ENCODE data around the gene RANBP3.
"Not testable (repeated sequence)": the region's sequence is repeated elsewhere in the genome, so short reads cannot be mapped to it uniquely, and the experiment has no call there.

Gene RANBP3

DNA sequence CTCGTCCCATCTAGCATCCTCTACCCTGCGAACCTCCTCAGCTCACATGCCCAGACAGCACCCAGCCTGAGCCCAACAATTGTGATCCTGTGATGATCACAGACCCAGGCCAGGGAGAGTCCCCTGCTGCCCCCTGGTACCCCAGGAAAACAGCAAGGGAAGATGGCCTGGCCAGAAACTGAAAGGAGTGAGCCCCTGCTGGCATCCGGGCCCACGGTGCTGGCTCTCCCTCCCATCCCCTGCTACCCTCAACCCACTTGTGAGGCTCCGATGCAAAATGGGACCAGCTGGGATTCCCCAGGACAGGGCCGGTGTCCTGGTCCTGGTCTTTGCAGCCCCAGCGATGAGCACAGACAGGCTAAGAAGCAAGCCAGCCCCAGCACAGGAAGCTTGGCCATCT lies 14.1 kb downstream of the RANBP3 start:
- DNase-seq: no peak

DNA sequence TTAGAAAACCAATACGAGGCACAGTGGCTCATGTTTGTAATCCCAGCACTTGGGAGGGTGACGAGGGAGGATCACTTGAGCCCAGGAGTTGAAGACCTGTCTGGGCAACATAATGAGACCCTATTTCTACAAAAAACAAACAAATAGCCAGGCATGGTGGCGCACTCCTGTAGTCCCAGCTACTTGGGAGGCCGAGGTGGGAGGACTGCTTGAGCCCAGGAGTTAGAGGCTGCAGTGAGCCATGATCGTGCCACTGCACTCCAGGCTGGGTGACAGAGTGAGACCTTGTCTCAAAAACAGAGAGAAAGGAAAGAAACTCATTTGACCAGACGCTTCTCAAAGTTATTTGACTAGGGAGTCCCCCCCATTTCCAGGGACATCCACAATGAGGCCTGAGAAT lies 14.7 kb downstream of the RANBP3 start:
- DNase-seq: not testable (repeated sequence)

- no peak for DNase-seq
Measured at GRCh38 chr19:5961969-5962945, 15.7 kb downstream of the RANBP3 start.

- not testable (repeated sequence) for DNase-seq
Measured at GRCh38 chr19:5961641-5961968, 16.3 kb downstream of the RANBP3 start.

- DNase-seq: no peak
Measured at GRCh38 chr19:5960005-5961001, 17.6 kb downstream of the RANBP3 start.

DNA sequence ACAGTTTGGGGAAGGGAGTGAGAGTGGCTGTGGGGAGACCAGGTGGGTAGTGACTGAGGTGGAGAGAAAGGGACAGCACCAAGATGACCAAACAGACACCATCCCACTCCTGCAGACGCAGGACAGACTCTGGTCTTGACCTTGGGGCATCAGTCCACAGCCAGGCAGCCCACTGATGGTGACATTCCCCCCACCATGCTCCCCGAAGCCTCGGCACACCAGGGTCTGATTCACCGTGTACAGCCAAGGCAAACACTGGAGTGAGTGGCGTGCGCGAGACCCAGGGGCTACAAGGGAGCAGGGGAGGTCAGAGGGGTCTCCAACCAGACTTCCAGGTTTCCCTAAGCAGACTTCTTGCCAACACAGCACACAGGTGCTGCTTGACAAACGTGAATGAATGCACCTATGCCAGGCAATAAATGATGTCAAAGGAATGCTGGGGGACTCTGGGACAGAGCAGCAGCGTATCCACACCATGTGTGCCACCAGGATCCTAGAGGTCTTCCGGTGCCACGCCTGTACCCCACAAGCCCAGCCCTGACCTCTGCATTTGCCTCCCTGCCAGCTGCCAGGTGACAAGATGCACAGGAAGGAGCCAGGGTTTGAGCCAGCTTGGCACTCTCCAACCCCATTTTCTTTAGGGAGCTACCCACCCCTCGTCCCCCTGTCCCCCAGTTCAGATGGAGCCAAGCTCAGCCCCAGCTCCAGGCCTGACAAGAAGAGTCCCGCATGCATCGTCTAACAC lies 18.5 kb downstream of the RANBP3 start:
- DNase-seq: no peak

DNA sequence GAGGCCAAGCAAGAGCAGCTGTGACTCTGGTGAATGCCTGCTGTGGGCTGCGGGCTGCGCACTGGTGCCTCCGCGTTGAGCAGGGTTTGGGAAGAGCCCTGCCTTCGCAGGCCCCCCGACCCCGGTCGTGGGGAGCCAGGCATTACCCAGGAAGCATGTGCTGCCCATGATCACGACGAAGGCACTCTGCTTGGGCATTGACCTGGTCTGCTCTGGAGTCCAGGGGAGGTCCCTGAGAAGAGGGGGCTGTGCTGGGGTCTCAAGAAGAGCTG lies 19.2 kb downstream of the RANBP3 start:
- no peak for DNase-seq

GRCh38 chr19:5958074-5958850 lies 19.7 kb downstream of the RANBP3 start:
- DNase-seq: no peak

- peak; percentile 63 for DNase-seq
Measured at GRCh38 chr19:5957170-5957569, 20.8 kb downstream of the RANBP3 start.

- no peak for DNase-seq
Measured at GRCh38 chr19:5956728-5957127, 21.2 kb downstream of the RANBP3 start.

DNA sequence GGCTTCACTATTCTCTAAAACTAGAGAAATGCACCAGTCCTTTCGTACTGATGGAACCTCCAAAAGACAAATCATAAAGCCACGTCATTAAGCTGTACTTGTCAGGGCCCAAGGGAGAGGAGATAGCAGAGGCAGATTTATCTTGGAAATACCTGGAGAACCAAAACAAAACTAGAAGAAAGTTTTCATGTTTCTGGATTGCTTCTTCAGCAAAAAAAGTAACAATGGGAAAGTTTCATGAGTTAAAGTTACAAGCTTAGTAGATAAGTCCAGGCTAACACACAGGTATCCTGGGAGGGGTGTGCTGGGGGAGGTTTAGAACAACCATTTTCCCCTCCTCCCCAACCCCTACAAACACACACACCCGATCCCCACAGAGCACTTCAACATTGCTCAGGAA lies 21.6 kb downstream of the RANBP3 start:
- no peak for DNase-seq

DNA sequence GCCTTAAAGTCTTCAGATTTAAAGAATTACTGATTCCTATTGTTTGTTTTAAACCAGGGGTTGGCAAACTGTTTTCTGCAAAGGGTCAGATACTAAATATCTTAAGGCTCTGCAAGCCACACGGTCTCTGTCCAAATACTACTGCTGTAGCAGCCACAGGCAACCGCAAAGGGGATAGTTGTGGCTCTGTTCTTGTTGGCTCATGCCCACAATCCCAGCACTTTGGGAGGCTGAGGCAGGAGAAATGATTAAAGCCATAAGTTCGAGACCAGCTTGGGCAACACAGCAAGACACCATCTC lies 22.4 kb downstream of the RANBP3 start:
- DNase-seq: no peak

DNA sequence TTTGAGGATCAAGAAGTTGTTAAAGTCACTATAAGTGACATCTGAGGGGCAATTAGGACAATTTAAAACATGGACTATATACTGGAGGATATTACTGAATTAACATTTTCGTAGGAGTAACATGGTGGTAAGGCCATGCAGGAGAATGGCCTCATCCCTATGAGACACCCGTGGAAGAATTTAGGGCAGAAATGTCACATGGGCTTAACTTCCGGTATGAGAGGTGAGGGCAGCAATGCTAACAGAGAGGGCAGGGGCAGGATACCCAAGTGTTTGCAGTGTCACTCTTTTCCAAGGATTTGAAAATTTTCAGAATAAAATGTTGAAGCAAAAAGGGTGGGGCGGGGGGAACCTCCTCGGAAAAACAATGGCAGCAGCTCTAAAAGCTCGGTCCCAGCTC lies 23.6 kb downstream of the RANBP3 start:
- no peak for DNase-seq

GRCh38 chr19:5953680-5954213 lies 24.2 kb downstream of the RANBP3 start:
- no peak for DNase-seq

DNA sequence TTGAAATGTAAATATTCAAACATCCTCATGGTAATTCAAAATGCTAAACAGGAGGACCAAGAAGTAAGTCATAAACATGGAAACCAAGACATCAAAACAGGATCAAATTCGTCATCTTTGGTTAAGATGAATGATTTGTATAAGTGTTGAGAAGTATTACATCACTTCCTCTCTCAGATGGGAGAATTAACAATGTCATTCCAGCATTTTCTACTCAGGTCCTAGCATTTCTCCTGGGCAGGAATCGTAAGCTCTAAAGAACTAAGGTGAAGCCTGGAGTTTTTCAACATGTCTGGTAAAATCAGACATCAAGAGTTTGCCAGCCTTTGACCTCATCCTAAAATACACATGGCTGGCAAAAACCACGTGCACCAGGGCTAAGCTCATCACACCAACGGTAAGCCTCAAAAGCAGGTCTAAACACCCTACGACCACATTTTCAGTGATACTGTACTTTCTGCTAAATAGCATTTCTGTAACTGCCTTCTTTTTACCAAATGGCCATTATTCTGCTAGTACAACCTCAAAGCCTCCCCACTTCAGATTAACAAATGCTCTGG lies 24.8 kb downstream of the RANBP3 start:
- no peak for DNase-seq

- DNase-seq: no peak
Measured at GRCh38 chr19:5952193-5953029, 25.5 kb downstream of the RANBP3 start.

DNA sequence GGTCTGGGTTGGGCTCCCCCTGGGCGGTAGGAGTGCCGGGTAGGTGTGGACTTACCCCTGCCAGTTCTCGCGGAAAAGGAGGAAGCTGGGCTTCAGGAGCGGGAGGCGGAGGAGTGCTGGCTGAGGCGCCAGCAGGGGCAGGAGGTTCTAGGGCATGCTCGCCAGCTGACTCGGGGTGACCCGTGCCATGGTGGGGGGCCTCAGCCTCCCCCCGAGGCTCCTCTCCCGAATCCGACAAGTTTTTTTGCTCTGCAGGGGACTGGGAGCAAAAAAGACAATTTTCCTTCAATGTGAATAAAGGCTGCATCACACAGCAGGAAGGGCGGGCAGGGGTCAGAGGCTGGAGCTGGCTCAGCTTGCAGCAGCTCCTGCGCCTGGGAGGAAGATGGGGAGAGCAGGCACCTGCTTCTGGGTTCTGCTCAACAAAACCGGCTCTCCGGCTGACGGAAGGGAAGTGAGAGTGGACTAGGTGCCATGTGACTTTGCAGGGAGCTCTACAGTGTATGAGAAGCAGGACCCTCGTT lies 26.5 kb downstream of the RANBP3 start:
- DNase-seq: no peak

DNA sequence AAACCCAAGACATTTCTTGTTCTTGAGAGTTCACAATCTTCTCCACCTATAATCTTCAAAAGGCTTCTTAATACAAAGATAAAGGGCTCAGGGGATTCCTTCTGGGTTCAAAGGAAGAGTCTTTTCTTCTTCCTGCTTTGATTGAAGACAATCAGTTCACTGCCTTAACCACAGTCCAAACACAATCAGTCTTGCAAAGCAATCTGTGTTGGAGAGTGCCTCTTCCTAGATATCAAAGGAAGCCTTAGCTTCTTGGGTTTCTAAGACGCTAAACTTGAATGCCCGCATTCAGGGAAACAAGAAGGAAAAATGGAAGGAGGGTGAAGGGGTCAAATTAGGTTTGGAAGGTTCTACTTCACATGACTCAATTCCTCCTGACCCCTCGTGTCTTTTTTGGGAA lies 27.2 kb downstream of the RANBP3 start:
- DNase-seq: no peak

- DNase-seq: no peak
Measured at GRCh38 chr19:5949792-5950305, 28.1 kb downstream of the RANBP3 start.

DNA sequence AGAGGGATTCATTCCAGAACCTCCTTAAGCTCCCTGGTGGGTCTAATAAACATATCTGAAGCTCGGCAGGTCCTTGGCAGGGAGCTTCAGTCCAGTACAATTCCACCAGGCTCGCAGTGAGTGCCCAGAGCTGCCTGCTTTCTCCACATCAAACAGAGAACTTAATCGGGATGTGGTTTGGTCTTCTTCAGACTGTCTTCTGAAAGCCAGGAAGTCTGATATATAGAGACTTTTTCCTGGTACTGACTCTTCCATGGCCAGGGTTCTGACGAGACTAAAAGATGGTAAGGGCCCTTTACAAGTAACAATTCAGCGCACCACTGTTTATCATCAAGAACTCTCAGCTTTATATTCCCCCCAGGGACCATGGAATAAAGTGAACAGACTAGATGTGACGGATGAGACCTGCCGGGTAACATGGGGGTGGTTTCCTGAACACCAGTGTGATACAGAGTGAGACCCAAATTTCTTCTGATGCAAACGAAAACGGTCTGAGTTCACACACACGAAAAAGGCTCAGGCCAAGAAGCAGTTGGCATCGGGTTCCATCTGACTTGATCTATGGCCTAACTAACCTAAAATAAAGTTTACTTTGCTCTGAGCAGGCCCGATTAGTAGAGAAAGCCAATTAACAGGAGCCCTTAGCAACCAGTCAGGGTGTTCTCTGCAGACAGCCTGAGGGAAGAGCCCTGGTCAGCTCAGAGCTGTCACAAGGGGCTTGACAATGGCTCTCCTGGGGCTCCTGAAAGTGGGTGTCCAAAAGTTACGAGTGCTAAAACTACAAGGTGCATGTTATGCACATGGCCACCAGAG lies 29.0 kb downstream of the RANBP3 start:
- DNase-seq: no peak

Measured in NCI-H226 (cell line).